Caco-2 (cell line): Measurements from ENCODE around the gene HLA-DMB. TPM values are rescaled to one million over a fixed set of nuclear protein-coding genes. Genes with fewer than 3 reads are reported as not detected.

Experiments used
- Bru-seq: library from RNA; stranded (reverse); fragments of 400-500 nt; gene quantifications from one replicate; lab custom pipeline; 2021; lab: Mats Ljungman, UMichigan
- BruChase-seq, 2 experiments: library from RNA; stranded (reverse); fragments of 400-500 nt; gene quantifications; one replicate each; lab custom pipeline; 2021; lab: Mats Ljungman, UMichigan
- BruUV-seq: library from RNA; stranded (reverse); fragments of 400-500 nt; replicated peaks from 2 replicates; lab custom pipeline; 2021; lab: Mats Ljungman, UMichigan
- CTCF ChIA-PET: fragments of 300-600 bp; sonication (Branson Sonifier 250); formaldehyde crosslinking; loops from one replicate; lab custom pipeline; 2022; ENCODE audit warnings: antibody characterized with exemption; lab: Charles Lee
- POLR2A ChIA-PET: fragments of 300-600 bp; sonication (Branson Sonifier 250); formaldehyde crosslinking; loops from one replicate; lab custom pipeline; 2022; ENCODE audit warnings: antibody characterized with exemption; lab: Charles Lee
- DNase-seq, 2 experiments: peaks; one replicate each; pipeline versions ENCODE4 v3.0.0 to v3.0.0-alpha.2; 2020 to 2022
- H3K27me3 ChIP-seq: replicated peaks from 2 replicates; pipeline ENCODE4 v1.6.0; 2011; ENCODE audit warnings: low read length; ENCODE audit not compliant: control insufficient read depth, insufficient read depth
- H3K36me3 ChIP-seq: 2 replicates; pipeline ENCODE4 v1.5.1; 2011; ENCODE audit warnings: low read length; ENCODE audit not compliant: control insufficient read depth, insufficient read depth
- H3K4me1 ChIP-seq: fragments of 250-450 bp; sonication (Bioruptor Pico); 2 replicates; pipeline ENCODE4 v1.5.1; 2020; ENCODE audit warnings: mild to moderate bottlenecking
- H3K4me3 ChIP-seq: 2 replicates; pipeline ENCODE4 v1.5.1; 2011; ENCODE audit warnings: low read depth, mild to moderate bottlenecking, control low read depth, low read length
- H3K9me3 ChIP-seq: fragments of 250-450 bp; sonication (Bioruptor Pico); 2 replicates; pipeline ENCODE4 v1.5.1; 2020; ENCODE audit warnings: mild to moderate bottlenecking, moderate library complexity
- H3K27ac Mint-ChIP-seq: one replicate; pipeline ENCODE4 v1.8.0; 2022; ENCODE audit warnings: mixed read lengths; ENCODE audit not compliant: unreplicated experiment
- H3K27me3 Mint-ChIP-seq: one replicate; pipeline ENCODE4 v1.8.0; 2022; ENCODE audit warnings: mixed read lengths; ENCODE audit not compliant: insufficient read depth, unreplicated experiment
- H3K36me3 Mint-ChIP-seq: one replicate; pipeline ENCODE4 v1.8.0; 2022; ENCODE audit warnings: mild to moderate bottlenecking, mixed read lengths; ENCODE audit not compliant: insufficient read depth, unreplicated experiment
- H3K4me1 Mint-ChIP-seq: one replicate; pipeline ENCODE4 v1.8.0; 2022; ENCODE audit warnings: low read depth, mixed read lengths; ENCODE audit not compliant: unreplicated experiment
- H3K4me3 Mint-ChIP-seq: one replicate; pipeline ENCODE4 v1.8.0; 2022; ENCODE audit warnings: mild to moderate bottlenecking, moderate library complexity, mixed read lengths; ENCODE audit not compliant: unreplicated experiment
- H3K9me3 Mint-ChIP-seq: one replicate; pipeline ENCODE4 v1.8.0; 2022; ENCODE audit warnings: mixed read lengths; ENCODE audit not compliant: unreplicated experiment
- CTCF ChIP-seq, 2 experiments: fragments of 200-600 bp in 1 of 2; IDR thresholded peaks; 1 replicate in 1 of 2; 2 replicates in 1 of 2; pipeline versions ENCODE4 v1.5.1 to v1.8.0; 2011 to 2022; ENCODE audit warnings: antibody characterized with exemption in 1 of 2, control low read depth in 1 of 2, inconsistent platforms in 1 of 2, low read depth in 1 of 2, low read length in 1 of 2, mild to moderate bottlenecking in 1 of 2, moderate library complexity in 1 of 2; ENCODE audit not compliant: insufficient read depth in 1 of 2, severe bottlenecking in 1 of 2, unreplicated experiment in 1 of 2
- intact Hi-C: fragments of 100-400 bp; cut with micrococcal nuclease; formaldehyde crosslinking; loops from one replicate; pipeline ENCODE4 v1.10.0; 2022; ENCODE audit not compliant: unreplicated experiment
- long read RNA-seq: library from polyadenylated mRNA; stranded (forward); transcript quantifications from one replicate; pipeline ENCODE4 v2.0.0, GENCODE V29; 2022
- total RNA-seq: library from RNA; stranded (reverse); gene quantifications from 2 replicates; pipeline ENCODE4 v1.2.3, GENCODE V29; 2022

The HLA-DMB gene
- total RNA-seq (not detected in 2 replicates), Bru-seq, nascent RNA (percentile 14 among the genes with signal in this experiment), BruChase-seq, experiment 1, labeled RNA remaining after a 2-hour chase (percentile 18 among the genes with signal in this experiment), BruChase-seq, experiment 2, labeled RNA remaining after a 6-hour chase (not detected)
- long read RNA-seq = 0 reads

- Mint-ChIP-seq H3K27ac (no peak within 1 kb of the TSS), H3K27me3 (peaks cover 19% of the 10 kb centered on the region), H3K4me3 (peak within 1 kb of the TSS; percentile 30), H3K4me1 (no peaks in the 10 kb centered on the region), H3K36me3 (no peaks in the 10 kb centered on the region), H3K9me3 (no peaks in the 10 kb centered on the region)
- CTCF ChIA-PET = interaction anchor here (1.1 to 1.5 kb wide), 3 partner anchors 7 to 44 kb away, joined by 4 to 6 read pairs (median 5); partner anchors contain the start of gene HLA-DMA
- DNase-seq = peak; percentile 40 to 53
- TF ChIP-seq CTCF (IDR thresholded peaks at IDR 0.05; ENCODE audit: insufficient read depth in 1 of 2, low read depth in 1 of 2, low read length in 1 of 2, severe bottlenecking in 1 of 2, unreplicated experiment in 1 of 2) = no peak
- Histone ChIP-seq H3K36me3 (no peaks in the 10 kb centered on the region), H3K4me1 (no peaks in the 10 kb centered on the region), H3K9me3 (peaks cover 2% of the 10 kb centered on the region), H3K27me3 (no peaks in the 10 kb centered on the region), H3K4me3 (no peak within 1 kb of the TSS)
- BruUV-seq = no TSS peak
- POLR2A ChIA-PET = interaction anchor here (0.9 kb wide), 1 partner anchor 46 kb away, joined by 5 read pairs; no protein-coding TSS in a partner anchor
- intact Hi-C loops = no loop called here
Measured at GRCh38 chr6:32940656-32941213, at the start of gene HLA-DMB. HLA-DMB (minus strand) TSS chr6:32941028; CDS start chr6:32940807, 221 bp downstream.

GRCh38 chr6:32989368-32989767 is 48.5 kb upstream of the HLA-DMB start:
- H3K27ac Mint-ChIP-seq = no peak overlapping the region
- no peaks in the 10 kb centered on the region for H3K27me3 Mint-ChIP-seq
- no TSS peak for BruUV-seq

More at GRCh38 chr6:32989368-32989767, 48.5 kb upstream of the HLA-DMB start:
- intact Hi-C loops = no loop called here
- no peaks in the 10 kb centered on the region for H3K4me1 ChIP-seq
- no peaks in the 10 kb centered on the region for H3K9me3 ChIP-seq
- no peak for TF ChIP-seq CTCF (IDR thresholded peaks at IDR 0.05; ENCODE audit: insufficient read depth in 1 of 2, low read depth in 1 of 2, low read length in 1 of 2, severe bottlenecking in 1 of 2, unreplicated experiment in 1 of 2)
- no peak for DNase-seq
- Mint-ChIP-seq H3K4me1 (peaks cover 10% of the 10 kb centered on the region), H3K36me3 (peaks cover 11% of the 10 kb centered on the region), H3K9me3 (no peaks in the 10 kb centered on the region), H3K4me3 (no peak overlapping the region)
- H3K4me3 ChIP-seq = no peak overlapping the region
- CTCF ChIA-PET = interaction anchor here (0.7 kb wide), 2 partner anchors 25 to 35 kb away, joined by 3 read pairs; no protein-coding TSS in a partner anchor
- POLR2A ChIA-PET = interaction anchor here (1.5 kb wide), 1 partner anchor 17 kb away, joined by 8 read pairs; no protein-coding TSS in a partner anchor
- no peaks in the 10 kb centered on the region for H3K36me3 ChIP-seq
- no peaks in the 10 kb centered on the region for H3K27me3 ChIP-seq
